ENCODE results near the gene ZNF74. TPM values are rescaled to one million over a fixed set of nuclear protein-coding genes. Genes with fewer than 3 reads are reported as not detected.

The ZNF74 gene
- total RNA-seq, 1 experiment from 2014 or later, result 15.6 TPM

GRCh38 chr22:20428496-20429253, 34.7 kb downstream of the ZNF74 start:
- Mint-ChIP-seq H3K36me3 (ENCODE audit: insufficient read depth, unreplicated experiment) (no peaks in the 10 kb centered on the region), H3K9me3 (ENCODE audit: unreplicated experiment) (no peaks in the 10 kb centered on the region), H3K4me1 (ENCODE audit: low read depth, unreplicated experiment) (peaks cover 5% of the 10 kb centered on the region), H3K4me3 (ENCODE audit: unreplicated experiment) (peak overlapping the region; percentile 75), H3K27ac (ENCODE audit: unreplicated experiment) (no peak overlapping the region), H3K27me3 (ENCODE audit: insufficient read depth, unreplicated experiment) (peaks cover 7% of the 10 kb centered on the region)
- ChIA-PET POLR2A (interaction anchor here (0.6 kb wide), 1 partner anchor 25 kb away, joined by 3 read pairs; no protein-coding TSS in a partner anchor), CTCF (interaction anchor here (0.6 to 1.0 kb wide), 6 partner anchors 10 to 577 kb away, joined by 3 to 9 read pairs (median 3); no protein-coding TSS in a partner anchor)
- Histone ChIP-seq H3K4me1 (peaks cover 10% of the 10 kb centered on the region), H3K9me3 (no peaks in the 10 kb centered on the region), H3K4me3 (ENCODE audit: low read depth, low read length) (peak overlapping the region; percentile 2; the same call in 1 of the 2 replicates), H3K27me3 (replicated peaks; ENCODE audit: control insufficient read depth, insufficient read depth, low read length) (peaks cover 3% of the 10 kb centered on the region), H3K36me3 (ENCODE audit: control insufficient read depth, insufficient read depth, low read length) (no peaks in the 10 kb centered on the region)
- intact Hi-C loops (cut with micrococcal nuclease; ENCODE audit: unreplicated experiment), result no loop called here
- no TSS peak for BruUV-seq (replicated peaks)
- no peak for DNase-seq
- no peak for TF ChIP-seq CTCF (IDR thresholded peaks at IDR 0.05; ENCODE audit: insufficient read depth in 1 of 2, low read depth in 1 of 2, low read length in 1 of 2, severe bottlenecking in 1 of 2, unreplicated experiment in 1 of 2)

- no peak for TF ChIP-seq CTCF (IDR thresholded peaks at IDR 0.05; ENCODE audit: insufficient read depth in 1 of 2, low read depth in 1 of 2, low read length in 1 of 2, severe bottlenecking in 1 of 2, unreplicated experiment in 1 of 2)
- H3K4me3 ChIP-seq (ENCODE audit: low read depth, low read length), result peak overlapping the region; percentile 47
- Mint-ChIP-seq H3K27me3 (ENCODE audit: insufficient read depth, unreplicated experiment) (peaks cover 7% of the 10 kb centered on the region), H3K4me3 (ENCODE audit: unreplicated experiment) (peak overlapping the region; percentile 75), H3K4me1 (ENCODE audit: low read depth, unreplicated experiment) (peaks cover 5% of the 10 kb centered on the region), H3K27ac (ENCODE audit: unreplicated experiment) (no peak overlapping the region), H3K36me3 (ENCODE audit: insufficient read depth, unreplicated experiment) (no peaks in the 10 kb centered on the region), H3K9me3 (ENCODE audit: unreplicated experiment) (no peaks in the 10 kb centered on the region)
- DNase-seq, result peak; percentile 68 to 73
- BruUV-seq (replicated peaks), result no TSS peak
- intact Hi-C loops (cut with micrococcal nuclease; ENCODE audit: unreplicated experiment), result no loop called here
- POLR2A ChIA-PET, result interaction anchor here (0.6 kb wide), 1 partner anchor 24 kb away, joined by 3 read pairs; no protein-coding TSS in a partner anchor
- no peaks in the 10 kb centered on the region for H3K36me3 ChIP-seq (ENCODE audit: control insufficient read depth, insufficient read depth, low read length)
- H3K9me3 ChIP-seq, result no peaks in the 10 kb centered on the region
- H3K4me1 ChIP-seq, result peaks cover 10% of the 10 kb centered on the region
- peaks cover 3% of the 10 kb centered on the region for H3K27me3 ChIP-seq (replicated peaks; ENCODE audit: control insufficient read depth, insufficient read depth, low read length)
- CTCF ChIA-PET, result interaction anchor here (0.6 to 1.0 kb wide), 7 partner anchors 11 to 578 kb away, joined by 3 to 12 read pairs (median 3); no protein-coding TSS in a partner anchor
Measured at GRCh38 chr22:20429254-20430100, 35.5 kb downstream of the ZNF74 start.

- Mint-ChIP-seq H3K27ac (ENCODE audit: unreplicated experiment) (no peak overlapping the region), H3K9me3 (ENCODE audit: unreplicated experiment) (no peaks in the 10 kb centered on the region), H3K27me3 (ENCODE audit: insufficient read depth, unreplicated experiment) (peaks cover 7% of the 10 kb centered on the region), H3K4me1 (ENCODE audit: low read depth, unreplicated experiment) (peaks cover 5% of the 10 kb centered on the region), H3K4me3 (ENCODE audit: unreplicated experiment) (peak overlapping the region; percentile 75), H3K36me3 (ENCODE audit: insufficient read depth, unreplicated experiment) (no peaks in the 10 kb centered on the region)
- intact Hi-C loops (cut with micrococcal nuclease; ENCODE audit: unreplicated experiment), result no loop called here
- Histone ChIP-seq H3K4me1 (peaks cover 10% of the 10 kb centered on the region), H3K9me3 (no peaks in the 10 kb centered on the region), H3K4me3 (ENCODE audit: low read depth, low read length) (peak overlapping the region; percentile 47), H3K36me3 (ENCODE audit: control insufficient read depth, insufficient read depth, low read length) (no peaks in the 10 kb centered on the region), H3K27me3 (replicated peaks; ENCODE audit: control insufficient read depth, insufficient read depth, low read length) (peaks cover 3% of the 10 kb centered on the region)
- TF ChIP-seq CTCF (IDR thresholded peaks at IDR 0.05; ENCODE audit: insufficient read depth in 1 of 2, low read depth in 1 of 2, low read length in 1 of 2, severe bottlenecking in 1 of 2, unreplicated experiment in 1 of 2), result peak in 1 of 2 experiments; percentile 17
- CTCF ChIA-PET, result interaction anchor here (1.0 kb wide), 1 partner anchor 12 kb away, joined by 12 read pairs; no protein-coding TSS in a partner anchor
- POLR2A ChIA-PET, result no interaction called here
- peak in 1 of 2 experiments; percentile 27 for DNase-seq
- BruUV-seq (replicated peaks), result no TSS peak
Measured at GRCh38 chr22:20430101-20430719, 36.3 kb downstream of the ZNF74 start.

Measured in Caco-2 (cell line).